DMS53 (cell line): ENCODE results near the gene KLHL8.
"Not testable (repeated sequence)": the region's sequence is repeated elsewhere in the genome, so short reads cannot be mapped to it uniquely, and the experiment has no call there.

Source experiments
- DNase-seq: peaks from one replicate; lab custom pipeline; 2025; lab: John Stamatoyannopoulos, UW

The KLHL8 gene

GRCh38 chr4:87228262-87228860 lies 7.9 kb upstream of the KLHL8 start:
- no peak for DNase-seq

GRCh38 chr4:87227751-87228151 lies 7.3 kb upstream of the KLHL8 start:
- DNase-seq, result no peak

- DNase-seq, result no peak
These were observed 5.5 kb upstream of the KLHL8 start for GRCh38 chr4:87225936-87226335.

GRCh38 chr4:87224141-87224923 lies 3.9 kb upstream of the KLHL8 start:
- no peak for DNase-seq

GRCh38 chr4:87219632-87220093 lies 755 bp downstream of the KLHL8 start:
- peak; percentile 66 for DNase-seq

- DNase-seq, result not testable (repeated sequence)
These were observed 3.1 kb downstream of the KLHL8 start for GRCh38 chr4:87217235-87217763.

GRCh38 chr4:87216469-87216868 lies 3.9 kb downstream of the KLHL8 start:
- DNase-seq, result no peak

- no peak for DNase-seq
These were observed 6.9 kb downstream of the KLHL8 start for GRCh38 chr4:87213421-87214075.

GRCh38 chr4:87211249-87211952 lies 9.0 kb downstream of the KLHL8 start:
- no peak for DNase-seq

- DNase-seq, result no peak
These were observed 10.7 kb downstream of the KLHL8 start for GRCh38 chr4:87209696-87210095.

- DNase-seq, result no peak
These were observed 11.2 kb downstream of the KLHL8 start for GRCh38 chr4:87209182-87209581.

GRCh38 chr4:87204559-87204958 lies 15.9 kb downstream of the KLHL8 start:
- DNase-seq, result no peak

GRCh38 chr4:87196927-87197326 lies 23.5 kb downstream of the KLHL8 start:
- no peak for DNase-seq

GRCh38 chr4:87196146-87196545 lies 24.3 kb downstream of the KLHL8 start:
- no peak for DNase-seq

GRCh38 chr4:87193958-87194675 lies 26.3 kb downstream of the KLHL8 start:
- no peak for DNase-seq

GRCh38 chr4:87192145-87192919 lies 28.1 kb downstream of the KLHL8 start:
- no peak for DNase-seq

- DNase-seq, result no peak
These were observed 31.5 kb downstream of the KLHL8 start for GRCh38 chr4:87188932-87189331.

- DNase-seq, result peak; percentile 56
These were observed 32.4 kb downstream of the KLHL8 start for GRCh38 chr4:87188048-87188447.

- no peak for DNase-seq
These were observed 35.1 kb downstream of the KLHL8 start for GRCh38 chr4:87185146-87185870.

- no peak for DNase-seq
These were observed 39.7 kb downstream of the KLHL8 start for GRCh38 chr4:87180767-87181166.
